SH-SY5Y (cell line): ENCODE measurements around the gene CARD11.

ENCODE experiments used
- GATA2 ChIP-seq: IDR thresholded peaks from 2 replicates; pipeline ENCODE4 v1.6.1; 2011; ENCODE audit warnings: mild to moderate bottlenecking, low read depth, low read length
- GATA3 ChIP-seq: IDR thresholded peaks from 2 replicates; pipeline ENCODE4 v1.6.1; 2011; ENCODE audit warnings: low read depth, mild to moderate bottlenecking, low read length, moderate library complexity

DNA sequence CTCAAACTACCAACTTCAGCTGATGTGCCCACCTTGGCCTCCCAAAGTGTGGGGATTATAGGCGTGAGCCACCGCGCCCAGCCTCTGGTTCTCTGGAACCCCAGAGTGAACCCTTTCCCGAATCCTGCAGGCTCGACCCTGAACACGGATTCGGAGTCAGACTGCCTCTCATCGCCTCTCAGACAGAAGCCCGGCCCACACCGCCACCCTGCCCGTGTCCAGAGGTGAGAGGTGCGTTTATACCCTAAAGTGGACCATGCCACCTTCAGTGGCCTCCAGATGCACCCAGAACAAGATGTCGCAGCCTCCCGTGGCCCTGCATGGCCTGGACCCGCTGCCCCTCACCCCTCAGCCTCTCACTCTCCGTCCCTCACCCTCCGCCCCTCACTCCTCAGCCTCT lies 134.6 kb downstream of the CARD11 start:
- TF ChIP-seq GATA2 (no peak), GATA3 (no peak)
